Stimulated activated CD4-positive, alpha-beta T cell treated with anti-CD3 and anti-CD28 coated beads, Interleukin-2, amount 100 ng/mL, for 48 hours (primary cell): ENCODE results near the gene AURKA.
"Not testable (repeated sequence)": the region's sequence is repeated elsewhere in the genome, so short reads cannot be mapped to it uniquely, and the experiment has no call there.

ENCODE experiments used
- DNase-seq, 2 donors: peaks; one replicate each; pipeline ENCODE4 v3.0.0-alpha.2; 2020

AURKA gene

DNA sequence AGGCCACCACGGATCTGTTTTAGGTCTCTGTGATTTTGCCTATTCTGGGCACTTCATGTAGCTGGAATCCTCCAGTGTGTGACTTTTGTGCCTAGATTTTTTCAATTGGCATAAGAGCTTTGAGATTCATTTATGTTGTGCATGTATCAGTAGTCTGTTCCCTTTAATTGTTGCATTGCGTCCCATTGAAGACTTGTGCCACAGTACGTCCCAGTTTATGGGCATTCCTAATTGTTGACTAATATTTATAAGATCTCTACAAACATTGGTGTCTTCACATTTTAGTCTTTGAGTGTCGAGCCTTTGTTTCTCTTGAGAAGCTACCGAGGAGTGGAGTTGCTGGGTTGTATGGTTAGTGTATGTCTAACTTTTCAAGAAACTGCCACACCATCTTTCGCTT is 33.9 kb downstream of the AURKA start:
- no peak for DNase-seq

DNA sequence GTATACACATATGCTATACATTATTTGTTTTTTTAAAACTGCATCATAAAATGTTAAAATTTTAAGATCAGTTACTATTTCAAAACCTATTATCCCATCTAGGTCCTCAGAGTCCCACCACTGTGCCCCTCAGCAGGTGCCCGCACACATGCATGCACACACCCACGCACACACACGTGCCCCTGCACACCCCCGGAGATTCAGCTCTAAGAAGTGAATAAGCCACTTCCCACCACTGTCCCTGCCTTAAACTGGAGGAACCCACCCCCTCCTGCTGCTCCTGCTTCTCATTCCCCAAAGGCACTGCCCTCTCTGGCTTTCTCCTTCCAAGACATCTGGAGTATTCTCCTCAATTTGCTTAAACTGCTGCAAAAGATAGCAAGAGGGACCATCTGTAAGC is 38.7 kb downstream of the AURKA start:
- no peak for DNase-seq

DNA sequence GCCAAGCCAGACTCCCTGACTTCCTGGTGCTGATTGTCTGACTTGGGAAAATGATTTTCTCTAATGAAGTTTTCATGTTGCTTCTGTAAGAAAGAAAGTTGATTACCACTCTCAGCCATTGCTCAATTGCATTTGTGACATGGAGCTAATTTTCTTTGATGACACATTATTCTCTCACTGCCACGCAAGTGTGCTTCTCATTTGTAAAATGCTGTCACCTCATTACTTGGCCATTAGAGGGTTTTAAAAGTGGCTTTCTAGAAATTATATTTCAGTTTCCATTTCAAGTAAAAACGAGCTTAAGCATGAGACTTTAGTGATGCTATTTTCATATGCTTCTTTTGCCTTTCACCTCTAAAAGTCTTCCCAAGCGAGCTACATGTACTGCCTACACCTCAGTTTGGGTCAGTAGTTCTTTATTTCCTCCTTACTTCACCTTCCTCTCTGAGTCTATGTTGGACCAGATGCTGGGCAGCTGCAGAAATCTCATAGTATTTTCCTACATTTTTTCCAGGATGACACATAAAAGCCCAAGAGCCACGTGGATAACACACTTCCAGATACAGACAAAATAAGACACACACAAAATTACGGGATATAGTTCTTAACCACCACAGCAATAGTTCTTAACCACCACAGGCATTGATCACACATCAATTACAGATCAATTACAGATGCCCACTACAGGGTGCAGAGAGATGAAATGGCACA is 39.5 kb downstream of the AURKA start:
- DNase-seq: no peak

DNA sequence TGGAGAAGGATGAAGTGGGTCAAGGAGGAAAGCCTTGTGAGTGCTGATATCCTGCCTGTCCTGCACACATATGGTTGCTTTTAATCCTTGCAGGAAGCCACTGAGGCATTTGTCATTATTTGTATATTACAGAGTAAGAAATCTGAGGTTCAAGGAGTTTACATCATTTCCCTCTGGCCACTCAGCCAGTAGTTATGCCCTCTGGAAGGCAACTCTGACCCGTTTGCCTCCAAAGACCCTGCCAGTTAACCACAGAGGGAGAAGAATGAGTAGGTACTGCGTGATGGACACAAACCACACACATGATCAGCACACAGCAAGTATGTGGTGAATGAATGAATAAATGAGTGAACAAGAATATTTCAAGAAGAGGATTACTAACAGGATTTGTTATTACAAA is 41.2 kb downstream of the AURKA start:
- no peak for DNase-seq

DNA sequence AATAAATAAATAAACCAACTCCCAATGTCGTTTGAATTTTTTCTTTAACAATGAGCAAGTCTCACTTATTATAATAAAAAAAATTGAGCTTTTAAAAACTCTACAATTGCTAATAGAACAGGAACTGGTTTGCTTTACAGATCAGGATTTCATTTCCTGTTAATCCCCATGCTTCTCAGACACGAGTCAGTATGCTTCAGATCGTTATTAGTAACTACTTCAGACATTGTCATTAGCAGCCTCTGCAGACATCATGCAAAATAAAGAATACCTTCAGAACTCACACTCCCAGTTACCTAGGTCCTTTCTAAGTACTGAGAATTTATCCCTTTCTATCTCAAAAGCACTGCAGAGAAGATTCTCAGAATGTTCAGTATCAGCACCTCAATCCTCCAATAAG is 43.3 kb downstream of the AURKA start:
- no peak for DNase-seq

DNA sequence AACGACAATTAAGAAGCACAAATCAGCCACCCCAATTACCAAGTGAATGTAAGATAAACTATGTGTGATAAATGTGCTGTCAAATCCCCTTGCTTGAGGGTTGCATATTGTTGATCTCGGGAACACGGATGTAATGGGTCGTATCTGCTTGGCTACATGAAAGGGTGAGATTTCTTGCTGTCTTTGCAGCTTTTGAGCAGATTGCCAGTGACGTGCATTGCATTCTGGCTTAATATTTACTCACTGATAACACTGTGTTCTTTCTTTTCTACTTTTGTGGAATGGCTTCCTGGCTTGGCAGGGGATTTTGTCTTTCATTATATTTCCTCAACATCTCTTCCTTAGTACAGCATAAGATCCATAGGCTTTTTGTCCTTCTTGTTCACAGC is 43.7 kb downstream of the AURKA start:
- DNase-seq: no peak

DNA sequence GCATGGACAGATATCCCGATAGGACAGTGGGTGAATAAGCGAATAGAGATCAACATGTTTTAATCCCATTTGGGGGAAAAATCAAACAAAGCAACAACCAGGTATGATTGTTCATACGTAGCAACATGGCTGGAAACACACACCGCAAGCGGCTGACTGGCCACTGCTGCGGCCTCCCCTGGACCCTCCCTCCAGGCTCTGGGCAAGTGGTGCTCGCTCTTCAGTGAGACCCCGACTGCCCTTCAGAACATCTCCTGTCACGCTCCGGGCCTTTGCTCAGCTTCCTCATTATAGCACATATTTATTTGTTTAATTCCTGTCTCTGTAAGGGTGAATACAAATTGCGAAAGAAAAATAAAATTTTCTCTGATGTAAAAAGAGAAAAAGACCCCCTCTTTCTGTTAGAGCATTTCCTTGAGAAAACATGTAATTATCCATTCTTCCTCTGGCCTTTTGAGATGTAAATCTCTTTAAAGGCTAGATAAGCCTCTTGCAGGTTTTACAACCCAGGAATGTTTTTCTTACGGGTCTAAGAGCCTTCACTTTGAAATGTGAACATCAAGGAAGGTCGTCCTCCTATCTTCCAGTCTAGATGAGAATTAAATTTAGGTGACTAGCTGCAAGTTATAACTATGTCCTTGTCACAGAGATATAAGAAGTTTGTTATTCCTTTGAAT is 44.2 kb downstream of the AURKA start:
- no peak for DNase-seq

DNA sequence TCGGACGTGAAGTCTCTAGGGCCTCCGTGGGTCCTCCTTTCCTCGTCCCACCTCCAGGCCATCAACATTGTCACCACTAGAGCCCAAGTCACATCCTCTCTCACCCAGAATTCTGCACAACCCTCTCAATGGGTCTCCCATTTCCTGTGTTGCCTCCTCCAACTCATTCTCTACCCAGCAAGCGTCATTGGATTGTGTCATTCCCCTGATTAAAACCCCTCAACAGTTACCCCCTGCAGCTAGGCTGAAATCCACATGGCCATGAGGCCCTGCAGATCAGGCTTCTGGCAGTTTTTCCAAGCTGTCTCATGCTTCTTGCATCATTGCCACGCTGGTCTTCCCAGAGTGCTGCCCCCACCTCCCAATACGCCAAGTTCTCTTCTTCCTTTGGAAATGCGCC is 46.1 kb downstream of the AURKA start:
- DNase-seq: no peak

DNA sequence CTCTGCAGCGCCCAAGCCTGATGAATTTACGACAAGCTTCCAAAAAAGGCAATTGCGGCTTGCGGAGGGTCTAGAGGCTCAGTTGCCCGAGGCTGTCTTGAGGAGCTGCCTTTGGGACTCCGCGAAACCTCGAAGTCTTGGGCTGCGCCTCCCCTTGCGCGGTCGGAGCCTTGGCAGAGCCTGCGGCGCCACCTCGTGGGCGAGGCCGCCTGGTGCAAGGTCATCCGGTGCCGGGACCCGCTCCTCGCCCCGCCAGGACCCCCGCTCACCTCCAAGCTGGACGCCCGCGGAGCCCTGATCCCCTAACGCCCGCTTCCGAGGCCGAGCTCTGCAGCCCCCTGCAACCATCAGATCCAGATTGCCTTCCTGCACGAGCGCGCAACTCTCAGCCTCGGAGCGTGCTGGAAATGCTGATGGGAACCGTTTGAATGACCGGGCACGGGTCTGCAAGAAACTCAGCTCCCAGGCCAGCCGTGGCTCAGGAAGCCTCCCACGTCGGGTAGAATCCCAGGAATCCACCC is 48.1 kb downstream of the AURKA start:
- peak; percentile 39 to 55 for DNase-seq

DNA sequence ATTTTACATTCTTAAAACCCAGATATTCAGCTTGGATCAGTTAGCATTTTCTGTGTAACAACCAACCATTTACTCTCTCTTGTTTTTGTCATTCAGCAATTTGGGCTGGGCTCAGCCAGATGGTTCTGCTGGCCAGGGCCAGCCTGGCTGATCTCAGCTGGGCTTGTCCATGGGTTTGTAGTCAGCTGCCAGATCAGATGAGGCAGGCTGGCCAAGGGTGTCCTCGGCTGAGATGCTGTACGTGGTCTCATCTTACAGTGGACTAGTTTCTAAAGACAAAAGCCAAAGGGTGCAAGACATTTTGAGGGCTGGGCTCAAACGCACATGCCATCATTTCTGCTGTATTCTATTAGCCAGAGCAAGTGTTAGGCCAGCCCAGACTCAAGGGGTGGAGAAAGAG is 49.2 kb downstream of the AURKA start:
- DNase-seq: no peak

DNA sequence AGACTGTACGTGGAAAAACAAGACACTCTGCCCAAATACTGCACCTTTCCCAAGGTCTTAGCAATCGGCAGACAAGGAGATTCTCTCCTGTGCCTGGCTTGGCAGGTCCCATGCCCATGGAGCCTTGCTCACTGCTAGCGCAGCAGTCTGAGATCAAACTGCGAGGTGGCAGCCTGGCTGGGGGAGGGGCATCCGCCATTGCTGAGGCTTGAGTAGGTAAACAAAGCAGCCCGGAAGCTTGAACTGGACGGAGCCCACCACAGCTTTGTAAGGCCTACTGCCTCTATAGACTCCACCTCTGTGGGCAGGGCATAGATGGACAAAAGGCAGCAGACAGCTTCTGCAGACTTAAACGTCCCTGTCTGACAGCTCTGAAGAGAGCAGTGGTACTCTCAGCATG is 55.3 kb downstream of the AURKA start:
- DNase-seq: not testable (repeated sequence)

DNA sequence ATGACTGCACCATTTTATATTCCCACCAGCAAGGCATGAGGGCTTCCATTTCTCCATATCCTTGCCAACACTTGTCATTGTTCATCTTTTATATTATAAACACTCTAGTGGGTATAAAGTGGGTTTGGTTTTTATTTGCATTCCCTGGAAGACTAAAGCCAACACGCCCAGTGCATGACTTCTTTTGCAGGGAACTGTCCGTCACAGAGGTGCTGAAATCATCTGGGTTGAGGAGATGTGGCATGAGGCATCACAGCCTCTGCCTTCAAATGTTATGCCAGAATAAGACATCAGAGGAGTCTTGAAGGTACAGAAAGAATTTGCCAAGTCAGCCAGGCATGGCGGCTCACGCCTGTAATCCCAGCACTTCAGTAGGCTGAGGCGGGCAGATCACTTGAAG is 63.2 kb downstream of the AURKA start:
- DNase-seq: no peak

DNA sequence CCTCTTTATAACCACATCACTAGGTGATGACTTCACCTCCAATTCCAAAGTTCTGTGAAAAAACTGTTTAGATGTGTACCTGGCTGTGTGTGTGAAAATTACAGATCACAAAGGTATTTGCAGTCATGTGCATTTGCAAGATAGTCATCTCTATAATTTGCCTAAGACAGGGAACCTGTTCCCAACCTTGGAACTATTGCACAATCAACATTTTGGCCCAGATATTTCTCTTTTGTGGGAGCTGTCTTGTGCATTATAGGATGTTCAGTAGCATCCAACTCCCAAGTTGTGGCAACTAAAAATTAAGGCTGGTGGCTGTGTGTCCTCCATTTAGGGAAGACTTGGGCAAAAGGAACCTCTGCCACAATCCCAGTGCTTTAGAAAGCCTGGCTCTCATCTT is 67.2 kb downstream of the AURKA start:
- DNase-seq: no peak

DNA sequence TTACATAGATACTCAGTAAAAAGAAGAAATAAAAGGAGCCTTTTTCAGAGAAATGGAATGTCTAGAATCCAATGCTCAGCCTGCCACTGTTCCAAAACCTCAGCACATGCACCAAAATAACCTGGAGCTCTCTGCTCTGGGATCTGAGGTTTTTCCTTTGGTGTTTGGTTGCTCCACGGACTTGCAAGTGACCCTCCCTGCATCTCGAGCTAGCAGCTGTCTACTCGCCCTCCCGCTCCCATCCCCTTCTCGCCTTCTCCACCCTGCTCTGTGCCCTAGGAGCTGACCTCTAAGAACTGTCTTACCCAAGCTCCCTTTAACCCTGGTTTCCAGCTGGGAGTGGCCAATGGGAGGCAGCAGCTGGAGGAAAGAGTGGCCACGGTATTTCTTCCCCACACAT is 68.4 kb downstream of the AURKA start:
- DNase-seq: no peak

DNA sequence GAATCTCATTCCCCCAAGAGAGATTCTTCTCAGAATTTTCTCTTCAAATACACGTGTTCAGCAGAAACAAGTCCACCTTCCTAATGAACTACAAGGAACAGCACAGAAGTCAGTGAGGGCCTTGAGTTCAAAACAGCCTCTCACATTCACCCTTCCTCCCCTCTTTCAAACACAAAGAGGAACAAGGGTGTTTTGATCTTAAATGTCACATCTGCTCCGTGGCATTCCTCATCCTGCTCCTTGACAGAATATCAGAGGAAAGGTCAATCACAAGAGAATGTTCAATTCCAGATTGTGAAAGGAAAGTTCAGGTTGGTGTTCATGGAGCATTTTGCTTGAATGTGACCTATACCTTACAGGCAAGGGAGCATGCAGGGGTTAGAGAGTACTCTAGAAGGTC is 68.8 kb downstream of the AURKA start:
- no peak for DNase-seq

DNA sequence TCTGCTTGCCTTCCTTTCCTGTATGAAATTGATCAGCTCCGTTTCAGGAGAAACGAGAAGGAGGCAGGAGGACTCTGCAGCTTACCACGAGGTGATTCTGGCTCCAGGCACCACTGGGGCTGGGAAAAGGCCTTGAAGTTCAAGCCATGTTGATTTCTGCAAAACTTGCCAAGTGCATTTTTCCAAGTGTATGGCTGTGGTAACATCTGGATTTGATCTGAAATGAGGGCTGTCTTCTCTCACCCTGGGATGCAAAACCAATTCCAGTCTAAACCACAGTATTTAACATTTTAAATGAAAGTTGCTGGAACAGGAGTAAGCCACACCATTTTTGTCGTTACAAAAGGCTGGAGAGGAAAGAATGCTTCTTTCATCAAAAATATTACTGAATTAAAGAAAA is 69.3 kb downstream of the AURKA start:
- no peak for DNase-seq
